MM.1S (cell line): ENCODE data around the gene BIRC7.

Experiments
- CTCF ChIP-seq: fragments of 300-600 bp; sonication (generic); IDR thresholded peaks from 2 replicates; pipeline ENCODE4 v1.5.1; 2016; ENCODE audit warnings: antibody characterized with exemption, low read length, mixed read lengths
- EZH2phosphoT487 ChIP-seq: fragments of 300-600 bp; sonication (generic); IDR thresholded peaks from 2 replicates; pipeline ENCODE4 v1.6.1; 2018; ENCODE audit warnings: antibody characterized with exemption, low read length

GRCh38 chr20:63196768-63197470 is 38.8 kb upstream of the BIRC7 start:
- TF ChIP-seq EZH2phosphoT487, result no peak
- TF ChIP-seq CTCF, result no peak
